GM18505 (cell line): ENCODE measurements around the gene MTURN.

ENCODE experiments used
- ATAC-seq: cut with Tn5 transposase; IDR thresholded peaks from one replicate; pipeline ENCODE4 v1.9.1; 2021; ENCODE audit not compliant: unreplicated experiment
- POLR2A ChIP-seq: IDR thresholded peaks from 4 replicates; pipeline ENCODE4 v1.6.1; 2011; ENCODE audit warnings: borderline replicate concordance; ENCODE audit not compliant: insufficient read depth, insufficient read length; ENCODE audit errors: extremely low read depth

The MTURN gene

GRCh38 chr7:30171766-30172447 is 37.1 kb downstream of the MTURN start:
- no peak for ATAC-seq
- no peak for TF ChIP-seq POLR2A

- ATAC-seq: no peak
- no peak for TF ChIP-seq POLR2A
These were observed 37.7 kb downstream of the MTURN start for GRCh38 chr7:30172451-30172850.

- TF ChIP-seq POLR2A: no peak
- ATAC-seq: no peak
These were observed 38.5 kb downstream of the MTURN start for GRCh38 chr7:30173058-30173897.

GRCh38 chr7:30175180-30175579 is 40.4 kb downstream of the MTURN start:
- no peak for ATAC-seq
- TF ChIP-seq POLR2A: no peak

- no peak for TF ChIP-seq POLR2A
- no peak for ATAC-seq
These were observed 40.9 kb downstream of the MTURN start for GRCh38 chr7:30175636-30176147.

GRCh38 chr7:30176463-30177109 is 41.8 kb downstream of the MTURN start:
- ATAC-seq: no peak

GRCh38 chr7:30177186-30177585 is 42.4 kb downstream of the MTURN start:
- no peak for TF ChIP-seq POLR2A
- no peak for ATAC-seq

More at GRCh38 chr7:30176463-30177109, 41.8 kb downstream of the MTURN start:
- no peak for TF ChIP-seq POLR2A

GRCh38 chr7:30177965-30178364 is 43.2 kb downstream of the MTURN start:
- TF ChIP-seq POLR2A: no peak
- no peak for ATAC-seq

GRCh38 chr7:30178748-30179436 is 44.1 kb downstream of the MTURN start:
- peak; percentile 81 for ATAC-seq
- peak; percentile 34 for TF ChIP-seq POLR2A

- TF ChIP-seq POLR2A: no peak
- no peak for ATAC-seq
These were observed 45.9 kb downstream of the MTURN start for GRCh38 chr7:30180718-30181117.

GRCh38 chr7:30181211-30181610 is 46.4 kb downstream of the MTURN start:
- no peak for TF ChIP-seq POLR2A
- ATAC-seq: no peak

- TF ChIP-seq POLR2A: no peak
- no peak for ATAC-seq
These were observed 47.1 kb downstream of the MTURN start for GRCh38 chr7:30181736-30182522.
